Measurements from ENCODE around the gene TPCN2. TPM values are rescaled to one million over a fixed set of nuclear protein-coding genes. Genes with fewer than 3 reads are reported as not detected.

Gene TPCN2
- total RNA-seq, 2 donors from 2014 or later: 11.7 to 17.8 TPM

GRCh38 chr11:69014084-69014851, 34.5 kb upstream of the TPCN2 start:
- ATAC-seq (replicated peaks in 1 of 2) (no peak), DNase-seq (no peak)
- H3K27me3 Mint-ChIP-seq (ENCODE audit: low read depth): peaks cover 14% of the 10 kb centered on the region
- no peaks in the 10 kb centered on the region for H3K9me3 Mint-ChIP-seq
- no peaks in the 10 kb centered on the region for H3K36me3 Mint-ChIP-seq (ENCODE audit: insufficient read depth in 2 of 2)
- no peak overlapping the region for H3K27ac Mint-ChIP-seq
- no peaks in the 10 kb centered on the region for H3K4me1 Mint-ChIP-seq (ENCODE audit: low read depth)
- H3K4me3 Mint-ChIP-seq: no peak overlapping the region

- no peak overlapping the region for H3K27ac Mint-ChIP-seq
- no peaks in the 10 kb centered on the region for H3K4me1 Mint-ChIP-seq (ENCODE audit: low read depth)
- no peak overlapping the region for H3K4me3 Mint-ChIP-seq
- no peak for ATAC-seq (replicated peaks in 1 of 2)
- DNase-seq: no peak
- H3K27me3 Mint-ChIP-seq (ENCODE audit: low read depth): peaks cover 14% of the 10 kb centered on the region
- no peaks in the 10 kb centered on the region for H3K36me3 Mint-ChIP-seq (ENCODE audit: insufficient read depth in 2 of 2)
- H3K9me3 Mint-ChIP-seq: no peaks in the 10 kb centered on the region
These were observed 33.7 kb upstream of the TPCN2 start for GRCh38 chr11:69014898-69015549.

GRCh38 chr11:69017951-69018350, 30.8 kb upstream of the TPCN2 start:
- no peak overlapping the region for H3K27ac Mint-ChIP-seq
- DNase-seq: no peak
- no peak for ATAC-seq (replicated peaks in 1 of 2)
- no peak overlapping the region for H3K4me3 Mint-ChIP-seq
- H3K36me3 Mint-ChIP-seq (ENCODE audit: insufficient read depth in 2 of 2): no peaks in the 10 kb centered on the region
- no peaks in the 10 kb centered on the region for H3K9me3 Mint-ChIP-seq
- H3K27me3 Mint-ChIP-seq (ENCODE audit: low read depth): no peaks in the 10 kb centered on the region
- no peaks in the 10 kb centered on the region for H3K4me1 Mint-ChIP-seq (ENCODE audit: low read depth)

- Mint-ChIP-seq H3K36me3 (ENCODE audit: insufficient read depth in 2 of 2) (no peaks in the 10 kb centered on the region), H3K27ac (no peak overlapping the region), H3K4me1 (ENCODE audit: low read depth) (no peaks in the 10 kb centered on the region), H3K4me3 (no peak overlapping the region), H3K27me3 (ENCODE audit: low read depth) (no peaks in the 10 kb centered on the region), H3K9me3 (no peaks in the 10 kb centered on the region)
- ATAC-seq (replicated peaks in 1 of 2) (no peak), DNase-seq (no peak)
These were observed 29.8 kb upstream of the TPCN2 start for GRCh38 chr11:69018924-69019323.

GRCh38 chr11:69022260-69022659, 26.5 kb upstream of the TPCN2 start:
- Mint-ChIP-seq H3K27ac (no peak overlapping the region), H3K4me1 (ENCODE audit: low read depth) (no peaks in the 10 kb centered on the region), H3K9me3 (no peaks in the 10 kb centered on the region), H3K27me3 (ENCODE audit: low read depth) (no peaks in the 10 kb centered on the region), H3K36me3 (ENCODE audit: insufficient read depth in 2 of 2) (no peaks in the 10 kb centered on the region), H3K4me3 (no peak overlapping the region)
- ATAC-seq (replicated peaks in 1 of 2) (no peak), DNase-seq (no peak)

- Mint-ChIP-seq H3K27me3 (ENCODE audit: low read depth) (no peaks in the 10 kb centered on the region), H3K9me3 (no peaks in the 10 kb centered on the region), H3K27ac (no peak overlapping the region), H3K36me3 (ENCODE audit: insufficient read depth in 2 of 2) (no peaks in the 10 kb centered on the region), H3K4me3 (no peak overlapping the region), H3K4me1 (ENCODE audit: low read depth) (no peaks in the 10 kb centered on the region)
- DNase-seq (no peak), ATAC-seq (replicated peaks in 1 of 2) (no peak)
These were observed 24.2 kb upstream of the TPCN2 start for GRCh38 chr11:69024509-69024908.

GRCh38 chr11:69027704-69028372, 20.9 kb upstream of the TPCN2 start:
- Mint-ChIP-seq H3K9me3 (no peaks in the 10 kb centered on the region), H3K36me3 (ENCODE audit: insufficient read depth in 2 of 2) (no peaks in the 10 kb centered on the region), H3K4me1 (ENCODE audit: low read depth) (no peaks in the 10 kb centered on the region), H3K4me3 (no peak overlapping the region), H3K27ac (no peak overlapping the region), H3K27me3 (ENCODE audit: low read depth) (peaks cover 12% of the 10 kb centered on the region)
- no peak for ATAC-seq (replicated peaks in 1 of 2)
- no peak for DNase-seq

GRCh38 chr11:69030301-69030700, 18.4 kb upstream of the TPCN2 start:
- H3K4me1 Mint-ChIP-seq (ENCODE audit: low read depth): no peaks in the 10 kb centered on the region
- H3K4me3 Mint-ChIP-seq: no peak overlapping the region
- DNase-seq (no peak), ATAC-seq (replicated peaks in 1 of 2) (no peak)
- H3K36me3 Mint-ChIP-seq (ENCODE audit: insufficient read depth in 2 of 2): no peaks in the 10 kb centered on the region
- H3K9me3 Mint-ChIP-seq: no peaks in the 10 kb centered on the region
- peaks cover 20% of the 10 kb centered on the region for H3K27me3 Mint-ChIP-seq (ENCODE audit: low read depth)
- H3K27ac Mint-ChIP-seq: no peak overlapping the region

GRCh38 chr11:69032833-69033232, 15.9 kb upstream of the TPCN2 start:
- no peak overlapping the region for H3K27ac Mint-ChIP-seq
- ATAC-seq (replicated peaks in 1 of 2): no peak
- no peaks in the 10 kb centered on the region for H3K36me3 Mint-ChIP-seq (ENCODE audit: insufficient read depth in 2 of 2)
- DNase-seq: no peak
- no peak overlapping the region for H3K4me3 Mint-ChIP-seq
- no peaks in the 10 kb centered on the region for H3K4me1 Mint-ChIP-seq (ENCODE audit: low read depth)
- no peaks in the 10 kb centered on the region for H3K9me3 Mint-ChIP-seq
- H3K27me3 Mint-ChIP-seq (ENCODE audit: low read depth): peaks cover 20% of the 10 kb centered on the region

GRCh38 chr11:69033431-69033830, 15.3 kb upstream of the TPCN2 start:
- no peak for DNase-seq
- H3K36me3 Mint-ChIP-seq (ENCODE audit: insufficient read depth in 2 of 2): no peaks in the 10 kb centered on the region
- H3K4me1 Mint-ChIP-seq (ENCODE audit: low read depth): no peaks in the 10 kb centered on the region
- H3K27ac Mint-ChIP-seq: no peak overlapping the region
- no peaks in the 10 kb centered on the region for H3K9me3 Mint-ChIP-seq
- ATAC-seq (replicated peaks in 1 of 2): no peak
- peaks cover 20% of the 10 kb centered on the region for H3K27me3 Mint-ChIP-seq (ENCODE audit: low read depth)
- no peak overlapping the region for H3K4me3 Mint-ChIP-seq

- ATAC-seq (replicated peaks in 1 of 2): no peak
- H3K27me3 Mint-ChIP-seq (ENCODE audit: low read depth): peaks cover 20% of the 10 kb centered on the region
These were observed 14.4 kb upstream of the TPCN2 start for GRCh38 chr11:69034123-69034867.

GRCh38 chr11:69035150-69035945, 13.4 kb upstream of the TPCN2 start:
- no peak for DNase-seq
- Mint-ChIP-seq H3K27ac (no peak overlapping the region), H3K9me3 (no peaks in the 10 kb centered on the region), H3K36me3 (ENCODE audit: insufficient read depth in 2 of 2) (no peaks in the 10 kb centered on the region), H3K4me1 (ENCODE audit: low read depth) (peaks cover 4% of the 10 kb centered on the region), H3K4me3 (no peak overlapping the region), H3K27me3 (ENCODE audit: low read depth) (peaks cover 16% of the 10 kb centered on the region)
- no peak for ATAC-seq (replicated peaks in 1 of 2)

More at GRCh38 chr11:69034123-69034867, 14.4 kb upstream of the TPCN2 start:
- no peaks in the 10 kb centered on the region for H3K4me1 Mint-ChIP-seq (ENCODE audit: low read depth)
- DNase-seq: no peak
- H3K36me3 Mint-ChIP-seq (ENCODE audit: insufficient read depth in 2 of 2): no peaks in the 10 kb centered on the region
- no peak overlapping the region for H3K27ac Mint-ChIP-seq
- H3K9me3 Mint-ChIP-seq: no peaks in the 10 kb centered on the region
- H3K4me3 Mint-ChIP-seq: no peak overlapping the region

Measured in activated T-cell treated with anti-CD3 and anti-CD28 coated beads, Interleukin-2, amount 50 U/mL, for 72 hours (primary cell).